HCT116 (cell line): ENCODE data around the gene CAMSAP1. TPM values are rescaled to one million over a fixed set of nuclear protein-coding genes. Genes with fewer than 3 reads are reported as not detected.
"Not testable (repeated sequence)": the region's sequence is repeated elsewhere in the genome, so short reads cannot be mapped to it uniquely, and the experiment has no call there.

Experiments
- ATAC-seq: fragments of 200-7000 bp; cut with Tn5 transposase; 2 replicates; pipeline ENCODE4 v1.9.1; 2020; ENCODE audit warnings: mild to moderate bottlenecking, moderate library complexity
- BruUV-seq: library from RNA; stranded (reverse); fragments of 400-500 nt; replicated peaks from 2 replicates; lab custom pipeline; 2021; lab: Mats Ljungman, UMichigan
- CTCF ChIA-PET: fragments of 300-600 bp; sonication (Branson Sonifier 250); formaldehyde crosslinking; loops from one replicate; lab custom pipeline; 2021; ENCODE audit warnings: antibody characterized with exemption; lab: Charles Lee
- POLR2A ChIA-PET: fragments of 300-600, 350-600 bp; sonication (Branson Sonifier 250); formaldehyde crosslinking; loops from one replicate; lab custom pipeline; 2021; ENCODE audit warnings: antibody characterized with exemption; lab: Charles Lee
- RAD21 ChIA-PET, 2 experiments: fragments of 300-600 bp; sonication (Branson Sonifier 250); formaldehyde crosslinking; loops; one replicate each; lab custom pipeline; 2023; ENCODE audit warnings: low total read pairs in 2 of 2; ENCODE audit not compliant: uncharacterized antibody in 2 of 2, unreplicated experiment in 2 of 2, low non-redundant PET in 1 of 2; lab: Charles Lee
- DNase-seq: peaks from one replicate; pipeline ENCODE4 v3.0.0-alpha.2; 2010; ENCODE audit warnings: low read depth, low spot score
- H2AFZ ChIP-seq: fragments of 200-600 bp; shearing (Covaris generic), sonication (generic); 2 replicates; pipeline ENCODE4 v1.6.1; 2017; ENCODE audit warnings: low read depth, mixed run types, mixed read lengths, antibody characterized with exemption, low read length; ENCODE audit not compliant: poor library complexity, severe bottlenecking
- H3K27ac ChIP-seq: 2 replicates; pipeline ENCODE4 v1.5.1; 2012; ENCODE audit warnings: low read depth, low read length
- H3K27me3 ChIP-seq: fragments of 200-600 bp; sonication (generic); 2 replicates; pipeline ENCODE4 v1.6.1; 2016; ENCODE audit warnings: mixed run types, low read length, mixed read lengths; ENCODE audit not compliant: insufficient read depth
- H3K36me3 ChIP-seq, 2 experiments: fragments of 200-500 bp in 1 of 2; fragments of 200-600 bp in 1 of 2; sonication (Bioruptor generic) in 1 of 2; sonication (generic) in 1 of 2; 2 replicates each; pipeline versions ENCODE4 v1.5.1 to v1.6.1; 2014 to 2016; ENCODE audit warnings: low read length in 2 of 2, inconsistent platforms in 1 of 2, mixed read lengths in 1 of 2, mixed run types in 1 of 2; ENCODE audit not compliant: insufficient read depth in 2 of 2, control insufficient read depth in 1 of 2
- H3K4me1 ChIP-seq, 2 experiments: fragments of 200-600 bp in 1 of 2; sonication (generic) in 1 of 2; 2 replicates each; pipeline versions ENCODE4 v1.5.1 to v1.6.1; 2012 to 2017; ENCODE audit warnings: low read length in 2 of 2, inconsistent platforms in 1 of 2, mild to moderate bottlenecking in 1 of 2, mixed read lengths in 1 of 2, mixed run types in 1 of 2, moderate library complexity in 1 of 2; ENCODE audit not compliant: insufficient read depth in 2 of 2, control insufficient read depth in 1 of 2
- H3K4me2 ChIP-seq: fragments of 200-600 bp; sonication (generic); 2 replicates; pipeline ENCODE4 v1.6.1; 2017; ENCODE audit warnings: mixed run types, low read length, mixed read lengths
- H3K4me3 ChIP-seq, 2 experiments: fragments of 200-600 bp in 1 of 2; sonication (generic) in 1 of 2; replicated peaks in 1 of 2; 2 replicates each; pipeline ENCODE4 v1.5.1; 2011 to 2016; ENCODE audit warnings: low read length in 2 of 2, control low read depth in 1 of 2, low read depth in 1 of 2, mild to moderate bottlenecking in 1 of 2, mixed read lengths in 1 of 2, mixed run types in 1 of 2
- H3K79me2 ChIP-seq: fragments of 200-600 bp; sonication (generic); 2 replicates; pipeline ENCODE4 v1.6.1; 2017; ENCODE audit warnings: mild to moderate bottlenecking, mixed run types, low read length, moderate library complexity, mixed read lengths; ENCODE audit not compliant: insufficient read depth
- H3K9ac ChIP-seq: fragments of 200-600 bp; sonication (generic); 2 replicates; pipeline ENCODE4 v1.6.1; 2016; ENCODE audit warnings: low read length, mixed read lengths
- H3K9me2 ChIP-seq: fragments of 200-600 bp; sonication (generic), shearing (Covaris generic); 2 replicates; pipeline ENCODE4 v1.6.1; 2017; ENCODE audit warnings: mixed run types, mild to moderate bottlenecking, moderate library complexity; ENCODE audit not compliant: insufficient read depth
- H3K9me3 ChIP-seq, 2 experiments: fragments of 200-500 bp in 1 of 2; fragments of 200-600 bp in 1 of 2; sonication (Bioruptor generic) in 1 of 2; sonication (generic) in 1 of 2; 2 replicates each; pipeline ENCODE4 v1.6.1; 2014 to 2017; ENCODE audit warnings: low read length in 2 of 2, mixed read lengths in 2 of 2, inconsistent platforms in 1 of 2, low read depth in 1 of 2, mild to moderate bottlenecking in 1 of 2, mixed run types in 1 of 2, moderate library complexity in 1 of 2; ENCODE audit not compliant: control insufficient read depth in 1 of 2, insufficient read depth in 1 of 2
- H4K20me1 ChIP-seq: fragments of 200-600 bp; sonication (generic), shearing (Covaris generic); 2 replicates; pipeline ENCODE4 v1.6.1; 2017; ENCODE audit warnings: mixed run types, mild to moderate bottlenecking, moderate library complexity; ENCODE audit not compliant: insufficient read depth
- EZH2 ChIP-seq: fragments of 200-600 bp; sonication (generic); IDR thresholded peaks from 2 replicates; pipeline ENCODE4 v1.6.1; 2017; ENCODE audit warnings: antibody characterized with exemption, mixed run types
- FOSL1 ChIP-seq: IDR thresholded peaks from 2 replicates; pipeline ENCODE4 v1.6.1; 2012; ENCODE audit warnings: low read depth
- intact Hi-C: fragments of 100-400 bp; cut with micrococcal nuclease; formaldehyde crosslinking; loops from 2 replicates; pipeline ENCODE4 v1.10.0; 2022
- total RNA-seq: library from RNA; stranded (reverse); gene quantifications from one replicate; pipeline ENCODE4 v1.2.1, GENCODE V29; 2021; ENCODE audit not compliant: unreplicated experiment

CAMSAP1 gene
- total RNA-seq, 1 experiment from 2014 or later = 33.1 TPM

- ChIA-PET CTCF (no interaction called here), RAD21 (no interaction called here), POLR2A (no interaction called here)
- intact Hi-C loops = no loop called here
- Histone ChIP-seq H3K4me1 (peaks cover 19 to 34% of the 10 kb centered on the region in 2 experiments), H4K20me1 (no peaks in the 10 kb centered on the region), H3K79me2 (peaks cover 100% of the 10 kb centered on the region), H3K4me3 (no peak overlapping the region), H3K4me2 (no peak overlapping the region), H3K27ac (no peak overlapping the region), H3K27me3 (no peaks in the 10 kb centered on the region), H3K9me3 (no peaks in the 10 kb centered on the region; a peak in 1 of 4 replicates), H2AFZ (no peak overlapping the region), H3K36me3 (no peaks in the 10 kb centered on the region), H3K9ac (no peak overlapping the region), H3K9me2 (no peaks in the 10 kb centered on the region)
- ATAC-seq (no peak), DNase-seq (no peak)
- BruUV-seq = no TSS peak
- TF ChIP-seq FOSL1 (no peak), EZH2 (no peak)
These were observed 14.2 kb downstream of the CAMSAP1 start for GRCh38 chr9:135893104-135893503.

- not testable (repeated sequence) for BruUV-seq
These were observed 15.0 kb downstream of the CAMSAP1 start for GRCh38 chr9:135892327-135892726.

More at GRCh38 chr9:135892327-135892726, 15.0 kb downstream of the CAMSAP1 start:
- RAD21 ChIA-PET = interaction anchor here in 1 of 2 experiments (0.6 kb wide), 1 partner anchor 49 kb away, joined by 3 read pairs; no protein-coding TSS in a partner anchor
- H3K27me3 ChIP-seq, H3K9me2 ChIP-seq, H3K4me2 ChIP-seq, H3K9me3 ChIP-seq, H3K27ac ChIP-seq, H3K9ac ChIP-seq, H4K20me1 ChIP-seq, POLR2A ChIA-PET, ATAC-seq, H3K36me3 ChIP-seq, intact Hi-C loops, DNase-seq, H2AFZ ChIP-seq, H3K4me3 ChIP-seq, CTCF ChIA-PET: not testable (repeated sequence)
- Histone ChIP-seq H3K79me2 (peaks cover 100% of the 10 kb centered on the region), H3K4me1 (peaks cover 19 to 35% of the 10 kb centered on the region in 2 experiments)
